NT2/D1 (cell line): ENCODE measurements around the gene SENP3.

Experiments
- DNase-seq: peaks from one replicate; pipeline ENCODE4 v3.0.0-alpha.2; 2011; ENCODE audit warnings: low read depth, low spot score
- H3K27me3 ChIP-seq: 2 replicates; pipeline ENCODE4 v1.6.0; 2011; ENCODE audit warnings: mild to moderate bottlenecking; ENCODE audit not compliant: insufficient read length, insufficient read depth
- H3K36me3 ChIP-seq: 2 replicates; pipeline ENCODE4 v1.6.1; 2011; ENCODE audit warnings: mild to moderate bottlenecking, low read length, mixed read lengths; ENCODE audit not compliant: insufficient read depth, insufficient read length
- H3K4me1 ChIP-seq: 2 replicates; pipeline ENCODE4 v1.5.1; 2011; ENCODE audit not compliant: insufficient read depth, insufficient read length
- H3K4me3 ChIP-seq: 2 replicates; pipeline ENCODE4 v1.5.1; 2011; ENCODE audit warnings: low read depth; ENCODE audit not compliant: insufficient read length
- H3K9ac ChIP-seq: 2 replicates; pipeline ENCODE4 v1.6.0; 2011; ENCODE audit warnings: low read depth; ENCODE audit not compliant: insufficient read length
- H3K9me3 ChIP-seq: 2 replicates; pipeline ENCODE4 v1.5.1; 2011; ENCODE audit warnings: mild to moderate bottlenecking, low read length; ENCODE audit not compliant: insufficient read depth
- SUZ12 ChIP-seq: IDR thresholded peaks from 2 replicates; pipeline ENCODE4 v1.6.1; 2011; ENCODE audit not compliant: insufficient read length, insufficient read depth; ENCODE audit errors: extremely low read depth
- YY1 ChIP-seq: IDR thresholded peaks from 2 replicates; pipeline ENCODE4 v1.6.1; 2011; ENCODE audit not compliant: insufficient read length, insufficient read depth
- ZNF274 ChIP-seq: IDR thresholded peaks from 2 replicates; pipeline ENCODE4 v1.6.1; 2011; ENCODE audit warnings: mild to moderate bottlenecking, low read depth, low read length

SENP3 gene

GRCh38 chr17:7562208-7562605 lies 488 bp downstream of the SENP3 start:
- no peaks in the 10 kb centered on the region for H3K9me3 ChIP-seq
- no peaks in the 10 kb centered on the region for H3K27me3 ChIP-seq
- H3K9ac ChIP-seq: peak overlapping the region; percentile 82
- peaks cover 21% of the 10 kb centered on the region for H3K4me1 ChIP-seq
- peak overlapping the region; percentile 64 for H3K4me3 ChIP-seq
- peaks cover 44% of the 10 kb centered on the region for H3K36me3 ChIP-seq
- DNase-seq: no peak
- no peak for TF ChIP-seq ZNF274
- TF ChIP-seq YY1: no peak
- no peak for TF ChIP-seq SUZ12

- H3K27me3 ChIP-seq: no peaks in the 10 kb centered on the region
- no peak for DNase-seq
- H3K4me1 ChIP-seq: peaks cover 16% of the 10 kb centered on the region
- no peak for TF ChIP-seq SUZ12
- no peak for TF ChIP-seq YY1
- no peak for TF ChIP-seq ZNF274
- peak overlapping the region; percentile 2 for H3K4me3 ChIP-seq
- H3K36me3 ChIP-seq: peaks cover 50% of the 10 kb centered on the region
- H3K9ac ChIP-seq: peak overlapping the region; percentile 82
- H3K9me3 ChIP-seq: no peaks in the 10 kb centered on the region
Measured at GRCh38 chr17:7563115-7563869, 1.6 kb downstream of the SENP3 start.

- Histone ChIP-seq H3K9ac (no peak overlapping the region), H3K4me1 (no peaks in the 10 kb centered on the region), H3K9me3 (no peaks in the 10 kb centered on the region), H3K36me3 (peaks cover 78% of the 10 kb centered on the region), H3K27me3 (no peaks in the 10 kb centered on the region), H3K4me3 (no peak overlapping the region)
- no peak for DNase-seq
- TF ChIP-seq YY1 (no peak), ZNF274 (no peak)
Measured at GRCh38 chr17:7569571-7569970, 7.9 kb downstream of the SENP3 start.

GRCh38 chr17:7570351-7570750 lies 8.6 kb downstream of the SENP3 start:
- Histone ChIP-seq H3K27me3 (no peaks in the 10 kb centered on the region), H3K4me3 (no peak overlapping the region), H3K4me1 (no peaks in the 10 kb centered on the region), H3K9ac (no peak overlapping the region), H3K36me3 (peaks cover 78% of the 10 kb centered on the region), H3K9me3 (no peaks in the 10 kb centered on the region)
- no peak for TF ChIP-seq SUZ12
- TF ChIP-seq YY1: no peak
- no peak for TF ChIP-seq ZNF274
- DNase-seq: no peak

- no peaks in the 10 kb centered on the region for H3K9me3 ChIP-seq
- H3K4me1 ChIP-seq: peaks cover 3% of the 10 kb centered on the region
- H3K9ac ChIP-seq: peak overlapping the region; percentile 84
- peak overlapping the region; percentile 46 for H3K4me3 ChIP-seq
- H3K27me3 ChIP-seq: no peaks in the 10 kb centered on the region
- DNase-seq: no peak
- peaks cover 79% of the 10 kb centered on the region for H3K36me3 ChIP-seq
- no peak for TF ChIP-seq ZNF274
- no peak for TF ChIP-seq SUZ12
- peak; percentile 88 for TF ChIP-seq YY1
Measured at GRCh38 chr17:7572338-7572587, 10.5 kb downstream of the SENP3 start.

GRCh38 chr17:7572588-7573323 lies 11.0 kb downstream of the SENP3 start:
- no peaks in the 10 kb centered on the region for H3K9me3 ChIP-seq
- peak overlapping the region; percentile 96 for H3K4me3 ChIP-seq
- TF ChIP-seq SUZ12: no peak
- no peak for TF ChIP-seq YY1
- no peak for TF ChIP-seq ZNF274
- H3K4me1 ChIP-seq: peaks cover 3% of the 10 kb centered on the region
- H3K36me3 ChIP-seq: peaks cover 79% of the 10 kb centered on the region
- H3K27me3 ChIP-seq: no peaks in the 10 kb centered on the region
- H3K9ac ChIP-seq: peak overlapping the region; percentile 99
- DNase-seq: peak; percentile 96

- no peak for DNase-seq
- Histone ChIP-seq H3K4me3 (peak overlapping the region; percentile 96), H3K27me3 (no peaks in the 10 kb centered on the region), H3K4me1 (peaks cover 5% of the 10 kb centered on the region), H3K9ac (peak overlapping the region; percentile 99), H3K36me3 (peaks cover 83% of the 10 kb centered on the region), H3K9me3 (no peaks in the 10 kb centered on the region)
- no peak for TF ChIP-seq SUZ12
- TF ChIP-seq ZNF274: no peak
- no peak for TF ChIP-seq YY1
Measured at GRCh38 chr17:7573324-7574080, 11.8 kb downstream of the SENP3 start.
